H4 (cell line): ENCODE data around the gene REV1. TPM values are rescaled to one million over a fixed set of nuclear protein-coding genes. Genes with fewer than 3 reads are reported as not detected.

Source experiments
- DNase-seq: peaks from one replicate; pipeline ENCODE4 v3.0.0-alpha.2; 2015; ENCODE audit warnings: low spot score
- total RNA-seq: library from RNA; depleted of rRNA; stranded (reverse); fragments of >200 nt; shearing (Covaris generic); gene quantifications from 2 replicates; pipeline ENCODE4 v1.2.3, GENCODE V29; 2014

REV1 gene
- total RNA-seq, 1 experiment from 2014 or later: 14.9 TPM

- DNase-seq: no peak
Measured at GRCh38 chr2:99450199-99450598, 39.6 kb downstream of the REV1 start.

DNA sequence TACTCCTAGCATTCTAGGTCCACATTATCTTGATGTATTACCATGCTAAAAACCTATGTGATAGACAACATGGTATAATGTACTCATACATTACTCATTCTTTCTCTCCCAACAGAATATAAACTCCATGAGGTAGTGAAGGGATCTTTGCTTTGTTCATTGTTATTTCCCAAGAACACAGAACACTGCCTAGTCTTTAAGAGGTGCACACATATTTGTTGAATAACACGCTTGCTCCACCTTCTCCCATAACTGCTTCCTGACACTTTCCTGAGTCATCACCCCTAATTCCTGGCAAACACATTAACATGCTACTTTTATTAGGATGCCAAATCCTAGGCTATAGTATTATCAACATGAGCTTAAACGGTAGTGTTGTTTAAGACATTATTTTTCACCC, 41.3 kb downstream of the REV1 start:
- DNase-seq: no peak

- DNase-seq: no peak
Measured at GRCh38 chr2:99445065-99445464, 44.8 kb downstream of the REV1 start.

DNA sequence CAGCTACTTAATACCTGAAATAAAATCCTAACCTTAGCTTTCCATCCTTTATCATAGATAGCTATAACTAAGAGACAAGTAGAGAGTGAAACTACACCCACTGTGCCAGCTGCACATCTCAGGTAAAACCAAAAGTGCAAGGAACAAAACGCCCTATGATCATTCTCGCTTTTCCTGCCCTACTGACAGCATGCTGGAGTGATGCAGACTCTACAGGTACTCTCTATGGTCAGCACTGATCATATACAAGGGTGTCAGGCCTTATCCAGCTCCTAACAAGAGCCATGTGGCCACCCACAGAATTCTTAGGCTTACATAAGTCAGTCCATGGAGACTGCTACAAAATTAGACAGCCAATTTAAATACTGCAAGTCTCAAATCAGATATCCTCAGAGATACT, 45.6 kb downstream of the REV1 start:
- DNase-seq: no peak

- no peak for DNase-seq
Measured at GRCh38 chr2:99442837-99443236, 47.0 kb downstream of the REV1 start.

DNA sequence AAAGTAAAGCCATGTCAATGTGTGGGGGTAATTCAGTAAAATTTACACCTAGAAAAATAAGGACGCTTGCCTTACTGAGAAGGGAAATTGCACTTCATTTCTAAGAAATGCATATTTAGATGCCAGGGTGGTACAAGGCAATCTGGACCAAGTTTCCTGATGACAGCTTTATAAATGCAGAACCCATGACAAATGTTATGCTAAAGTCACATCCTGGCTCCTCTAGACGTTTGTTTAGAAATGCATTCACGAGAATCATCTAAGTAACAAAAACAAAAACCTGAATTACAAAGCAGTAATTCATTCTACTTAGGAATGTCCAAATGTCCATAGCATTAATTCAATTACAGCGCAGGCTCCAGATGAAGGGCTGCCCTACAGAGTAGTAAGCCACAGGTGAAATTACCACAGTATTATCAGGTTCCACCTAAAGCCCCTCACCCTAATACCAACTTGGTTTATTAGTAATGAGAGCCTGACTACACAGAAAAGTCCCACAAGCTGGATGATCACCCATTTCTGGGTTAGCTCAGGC, 49.8 kb downstream of the REV1 start:
- DNase-seq: no peak

DNA sequence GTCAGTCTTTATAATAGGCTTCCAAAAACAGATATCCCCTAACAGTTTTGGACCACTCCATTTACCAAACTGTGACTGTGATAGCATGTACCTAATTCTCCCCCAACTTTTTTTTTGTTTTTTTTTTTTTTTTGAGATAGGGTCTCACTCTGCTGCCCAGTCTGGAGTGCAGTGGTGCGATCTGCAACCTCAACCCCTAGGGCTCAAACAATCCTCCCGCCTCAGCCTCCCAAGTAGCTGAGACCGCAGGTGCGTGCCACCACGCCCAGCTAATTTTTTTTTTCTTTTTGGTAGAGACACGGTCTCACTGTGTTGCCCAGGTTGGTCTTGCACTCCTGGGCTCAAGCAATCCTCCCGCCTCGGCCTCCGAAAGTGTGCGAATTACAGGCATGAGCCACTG, 52.9 kb downstream of the REV1 start:
- no peak for DNase-seq

- no peak for DNase-seq
Measured at GRCh38 chr2:99433340-99433739, 56.5 kb downstream of the REV1 start.

DNA sequence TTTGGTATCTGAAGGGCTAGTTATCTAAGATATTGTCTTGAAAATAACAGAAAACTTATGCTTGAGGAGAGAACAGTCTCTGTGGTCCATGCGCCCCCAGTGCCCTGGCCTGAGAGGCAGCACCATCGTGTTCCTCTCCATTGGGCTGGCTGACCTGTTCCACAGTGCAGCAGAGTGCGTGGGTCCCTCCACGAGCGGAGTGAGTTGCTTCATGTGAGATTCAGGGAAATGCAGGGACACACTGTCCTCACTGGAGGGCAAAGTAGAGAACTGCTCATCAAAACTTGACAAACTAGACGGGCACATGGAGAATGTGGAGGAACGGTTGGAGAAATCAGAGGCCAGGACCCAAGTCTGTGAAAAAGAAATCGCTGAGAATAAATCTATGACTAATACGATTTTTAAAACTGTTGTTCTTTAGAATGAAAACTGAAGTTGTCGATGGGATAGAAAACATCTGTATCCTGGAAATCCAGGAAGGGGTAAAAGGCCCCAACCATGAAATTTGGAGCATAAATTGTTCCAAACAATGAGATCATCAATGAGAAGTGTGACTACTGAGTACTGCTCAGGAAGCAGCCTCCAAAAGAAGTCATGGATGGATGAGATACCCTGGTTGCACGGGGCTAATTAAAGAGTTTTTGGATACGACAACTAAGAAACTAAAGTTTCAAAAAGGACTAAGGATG, 58.1 kb downstream of the REV1 start:
- no peak for DNase-seq

- peak; percentile 84 for DNase-seq
Measured at GRCh38 chr2:99430614-99431291, 59.1 kb downstream of the REV1 start.

DNA sequence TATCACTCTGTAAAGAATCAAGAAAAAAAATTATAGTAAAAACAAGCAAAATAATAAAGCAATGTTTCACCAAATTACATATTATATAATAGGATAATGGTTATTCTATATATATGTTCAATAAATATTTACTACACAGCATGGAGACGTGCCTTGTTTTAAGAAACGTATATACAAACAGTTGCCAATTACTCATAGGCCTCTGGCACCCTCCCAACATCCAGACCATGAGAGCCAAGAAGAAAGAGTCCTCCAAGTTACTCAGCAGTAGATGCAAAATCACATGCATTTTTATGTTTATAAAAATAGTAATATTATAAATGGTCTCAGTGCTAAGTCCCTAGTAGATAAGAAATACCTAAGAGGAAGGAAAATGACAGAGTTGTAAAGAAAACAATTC, 64.8 kb downstream of the REV1 start:
- DNase-seq: peak; percentile 30

DNA sequence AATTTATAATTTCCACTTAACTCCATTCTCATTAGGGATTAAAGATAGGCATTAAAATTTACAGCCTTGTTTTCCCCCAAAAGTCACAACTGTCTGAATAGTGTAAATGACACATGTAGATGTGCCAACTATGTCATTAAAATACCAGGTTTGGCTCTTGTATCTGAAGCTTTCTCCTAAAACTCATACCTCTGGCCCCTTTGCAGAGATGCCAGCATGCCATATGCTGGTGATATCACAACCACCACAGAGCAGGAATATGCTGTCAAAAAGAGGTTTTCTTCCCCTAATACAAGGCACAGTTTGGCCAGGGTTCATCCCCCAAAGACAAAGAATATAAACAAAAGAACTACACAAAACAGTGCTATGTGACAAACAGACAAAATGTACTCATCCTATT, 65.4 kb downstream of the REV1 start:
- no peak for DNase-seq

- DNase-seq: no peak
Measured at GRCh38 chr2:99422599-99422998, 67.2 kb downstream of the REV1 start.

- DNase-seq: no peak
Measured at GRCh38 chr2:99421469-99421868, 68.3 kb downstream of the REV1 start.

- no peak for DNase-seq
Measured at GRCh38 chr2:99420751-99421299, 69.0 kb downstream of the REV1 start.

DNA sequence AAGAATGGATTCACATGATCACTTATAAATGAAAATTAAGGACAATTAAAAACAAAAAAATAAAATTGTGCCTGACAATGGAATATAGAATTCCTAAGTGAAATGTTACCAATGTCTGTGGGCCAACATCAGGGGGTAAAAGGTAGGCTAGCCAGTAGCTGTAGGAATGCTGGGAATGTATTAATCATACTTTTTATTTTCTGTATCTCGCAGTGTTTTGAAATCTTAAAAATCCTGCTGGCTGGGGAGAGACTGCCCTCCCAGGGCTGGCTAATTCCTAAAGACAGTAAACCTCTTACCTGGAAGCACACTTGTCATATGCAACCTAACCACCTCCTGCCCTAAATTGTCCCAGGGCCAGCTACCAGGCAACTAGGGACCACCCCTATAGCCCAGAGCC, 69.8 kb downstream of the REV1 start:
- DNase-seq: no peak

- DNase-seq: no peak
Measured at GRCh38 chr2:99417396-99417795, 72.4 kb downstream of the REV1 start.

- DNase-seq: no peak
Measured at GRCh38 chr2:99414566-99414965, 75.3 kb downstream of the REV1 start.

- no peak for DNase-seq
Measured at GRCh38 chr2:99410276-99410675, 79.5 kb downstream of the REV1 start.

- no peak for DNase-seq
Measured at GRCh38 chr2:99406137-99406536, 83.7 kb downstream of the REV1 start.

DNA sequence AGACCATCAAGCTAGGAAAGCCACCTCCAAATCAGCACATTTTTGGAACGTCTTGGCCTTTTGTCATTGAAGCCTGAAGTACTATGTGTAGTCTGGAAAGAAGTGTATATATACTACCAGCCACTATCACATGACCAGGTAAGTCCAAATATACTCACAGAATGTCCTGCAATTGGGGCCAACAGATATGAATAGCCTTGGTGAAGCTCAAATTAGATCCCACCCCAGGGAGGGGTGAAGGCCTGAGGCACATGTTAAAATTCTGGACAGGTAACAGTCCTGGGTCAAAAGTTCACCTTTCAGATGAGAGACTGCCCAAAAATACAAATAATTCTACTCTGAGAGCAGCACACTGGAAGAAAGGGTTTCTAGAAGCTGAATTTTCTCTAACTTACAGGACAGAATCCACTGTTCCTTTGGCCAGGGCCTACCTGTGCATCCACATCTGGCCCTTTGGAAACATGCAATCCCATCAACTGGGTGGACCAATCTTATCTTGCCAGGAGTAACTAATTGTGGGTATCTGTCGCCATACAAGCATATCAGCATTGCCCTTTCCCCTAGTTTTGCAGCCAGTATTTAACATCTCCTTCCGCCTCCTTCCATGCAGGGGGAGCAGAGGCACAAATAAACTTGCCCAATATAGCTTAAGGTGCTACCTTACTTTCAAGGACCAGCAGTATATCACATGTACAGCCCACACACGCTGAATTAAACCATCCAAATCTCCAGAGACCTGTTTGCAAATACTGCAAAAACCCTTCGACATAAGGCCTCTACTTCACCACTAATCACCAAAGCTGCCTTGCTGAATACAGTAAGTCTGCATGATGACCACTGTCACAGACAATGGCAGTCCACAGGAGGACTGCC, 84.8 kb downstream of the REV1 start:
- DNase-seq: no peak
